WTC11 (cell line): ENCODE results near the gene CPNE4. TPM values are rescaled to one million over a fixed set of nuclear protein-coding genes. Genes with fewer than 3 reads are reported as not detected.

ENCODE experiments used
- ATAC-seq: fragments of 200-7000 bp; cut with Tn5 transposase; 2 replicates; pipeline ENCODE4 v1.10.0; 2021; ENCODE audit warnings: mild to moderate bottlenecking, moderate library complexity
- CTCF ChIA-PET: fragments of 300-600 bp; sonication (Branson Sonifier 250); formaldehyde crosslinking; loops from one replicate; lab custom pipeline; 2021; ENCODE audit warnings: antibody characterized with exemption; lab: Charles Lee
- POLR2A ChIA-PET: fragments of 350-600 bp; sonication (Branson Sonifier 250); formaldehyde crosslinking; loops from one replicate; lab custom pipeline; 2021; ENCODE audit warnings: antibody characterized with exemption; lab: Charles Lee
- DNase-seq: peaks from one replicate; pipeline ENCODE4 v3.0.0; 2021; ENCODE audit warnings: low spot score
- H3K27ac Mint-ChIP-seq: 2 replicates; pipeline ENCODE4 v1.8.0; 2021; ENCODE audit warnings: mixed read lengths
- H3K27me3 Mint-ChIP-seq: 2 replicates; pipeline ENCODE4 v1.8.0; 2021; ENCODE audit warnings: low read depth, mild to moderate bottlenecking, moderate library complexity, mixed read lengths
- H3K36me3 Mint-ChIP-seq: 2 replicates; pipeline ENCODE4 v1.8.0; 2021; ENCODE audit warnings: mixed read lengths
- H3K4me1 Mint-ChIP-seq: 2 replicates; pipeline ENCODE4 v1.8.0; 2022; ENCODE audit warnings: mixed read lengths
- H3K4me3 Mint-ChIP-seq: 2 replicates; pipeline ENCODE4 v1.8.0; 2021; ENCODE audit warnings: mild to moderate bottlenecking, moderate library complexity, mixed read lengths
- H3K9me3 Mint-ChIP-seq: 2 replicates; pipeline ENCODE4 v1.8.0; 2021; ENCODE audit warnings: mixed read lengths
- AFF4 ChIP-seq: sonication (generic); formaldehyde crosslinking; IDR thresholded peaks from 2 replicates; pipeline ENCODE4 v1.8.1; 2023; ENCODE audit warnings: mild to moderate bottlenecking, missing genetic modification reagents, borderline replicate concordance
- ATF2 ChIP-seq: sonication (generic); formaldehyde crosslinking; IDR thresholded peaks from 2 replicates; pipeline ENCODE4 v1.8.1; 2022; ENCODE audit warnings: low read depth, missing genetic modification reagents, borderline replicate concordance
- CREM ChIP-seq: sonication (generic); formaldehyde crosslinking; IDR thresholded peaks from 2 replicates; pipeline ENCODE4 v1.8.1; 2022; ENCODE audit warnings: mild to moderate bottlenecking, missing genetic modification reagents, moderate library complexity
- CTCF ChIP-seq: fragments of 200-600 bp; IDR thresholded peaks from 2 replicates; pipeline ENCODE4 v1.8.0; 2022; ENCODE audit warnings: antibody characterized with exemption
- FOXP1 ChIP-seq: sonication (generic); formaldehyde crosslinking; IDR thresholded peaks from 2 replicates; pipeline ENCODE4 v1.8.0; 2022; ENCODE audit warnings: missing genetic modification reagents, mild to moderate bottlenecking, moderate library complexity, borderline replicate concordance
- IRF2 ChIP-seq: sonication (generic); formaldehyde crosslinking; IDR thresholded peaks from 2 replicates; pipeline ENCODE4 v1.8.0; 2022; ENCODE audit warnings: low read depth, missing genetic modification reagents, borderline replicate concordance
- MLX ChIP-seq: sonication (generic); formaldehyde crosslinking; IDR thresholded peaks from 2 replicates; pipeline ENCODE4 v1.8.1; 2023; ENCODE audit warnings: mild to moderate bottlenecking, missing genetic modification reagents, moderate library complexity
- NR2C2 ChIP-seq: sonication (generic); formaldehyde crosslinking; IDR thresholded peaks from 2 replicates; pipeline ENCODE4 v1.8.0; 2022; ENCODE audit warnings: mild to moderate bottlenecking, missing genetic modification reagents
- PRDM15 ChIP-seq: sonication (generic); formaldehyde crosslinking; IDR thresholded peaks from 2 replicates; pipeline ENCODE4 v1.8.0; 2022; ENCODE audit warnings: missing genetic modification reagents
- PRRX2 ChIP-seq: fragments of 250-450 bp; sonication (Bioruptor Pico); IDR thresholded peaks from 2 replicates; pipeline ENCODE4 v1.8.0; 2021; ENCODE audit warnings: mild to moderate bottlenecking
- RELA ChIP-seq: sonication (generic); formaldehyde crosslinking; IDR thresholded peaks from 2 replicates; pipeline ENCODE4 v1.8.1; 2022; ENCODE audit warnings: missing genetic modification reagents, mild to moderate bottlenecking, borderline replicate concordance
- RORB ChIP-seq: fragments of 250-450 bp; sonication (Bioruptor Pico); IDR thresholded peaks from 2 replicates; pipeline ENCODE4 v1.9.0; 2021; ENCODE audit warnings: mild to moderate bottlenecking
- SMAD4 ChIP-seq: sonication (generic); formaldehyde crosslinking; IDR thresholded peaks from 2 replicates; pipeline ENCODE4 v1.8.0; 2022; ENCODE audit warnings: mild to moderate bottlenecking, missing genetic modification reagents
- TCF7 ChIP-seq: sonication (generic); formaldehyde crosslinking; IDR thresholded peaks from 2 replicates; pipeline ENCODE4 v1.8.0; 2022; ENCODE audit warnings: mild to moderate bottlenecking, low read depth, missing genetic modification reagents, moderate library complexity
- TEAD1 ChIP-seq: sonication (generic); formaldehyde crosslinking; IDR thresholded peaks from 2 replicates; pipeline ENCODE4 v1.8.0; 2022; ENCODE audit warnings: mild to moderate bottlenecking, missing genetic modification reagents
- ZNF219 ChIP-seq: sonication (generic); formaldehyde crosslinking; IDR thresholded peaks from 2 replicates; pipeline ENCODE4 v1.8.0; 2023; ENCODE audit warnings: missing genetic modification reagents, mild to moderate bottlenecking, borderline replicate concordance
- ZNF416 ChIP-seq: fragments of 250-450 bp; sonication (Bioruptor Pico); IDR thresholded peaks from 2 replicates; pipeline ENCODE4 v1.9.0; 2021; ENCODE audit warnings: mild to moderate bottlenecking, inconsistent platforms
- ZNF423 ChIP-seq: fragments of 250-450 bp; sonication (Bioruptor Pico); IDR thresholded peaks from 2 replicates; pipeline ENCODE4 v2.1.2; 2022; ENCODE audit warnings: mild to moderate bottlenecking, moderate library complexity
- ZNF532 ChIP-seq: fragments of 250-450 bp; sonication (Bioruptor Pico); IDR thresholded peaks from 2 replicates; pipeline ENCODE4 v1.9.0; 2021; ENCODE audit warnings: mild to moderate bottlenecking, borderline replicate concordance
- ZNF671 ChIP-seq: fragments of 250-450 bp; sonication (Bioruptor Pico); IDR thresholded peaks from 2 replicates; pipeline ENCODE4 v1.8.0; 2021; ENCODE audit warnings: mild to moderate bottlenecking
- total RNA-seq: library from RNA; stranded (reverse); gene quantifications from 3 replicates; pipeline ENCODE4 v1.2.3, GENCODE V29; 2021

The CPNE4 gene
- total RNA-seq, 1 experiment from 2014 or later = 2.4 TPM

GRCh38 chr3:131503320-131503635 lies 531.5 kb downstream of the CPNE4 start (continued):
- TF ChIP-seq AFF4 = no peak
- no peak for TF ChIP-seq IRF2 (CRISPR knock-in tag)
- TF ChIP-seq ZNF423 (CRISPR knock-in tag) = no peak
- no peak for TF ChIP-seq TEAD1 (CRISPR knock-in tag)

- peak; percentile 84 for DNase-seq
- Mint-ChIP-seq H3K4me1 (peaks cover 10% of the 10 kb centered on the region), H3K9me3 (no peaks in the 10 kb centered on the region), H3K27ac (peak within 1 kb of the TSS; percentile 96), H3K36me3 (peaks cover 28% of the 10 kb centered on the region), H3K27me3 (peaks cover 30% of the 10 kb centered on the region), H3K4me3 (peak within 1 kb of the TSS; percentile 99)
- POLR2A ChIA-PET = no interaction called here
- ATAC-seq = peak; percentile 94
- CTCF ChIA-PET = no interaction called here
- peak; percentile 77; the same call in 1 of the 2 replicates for TF ChIP-seq TCF7 (CRISPR knock-in tag)
- no peak for TF ChIP-seq MLX
- TF ChIP-seq ZNF532 (CRISPR knock-in tag) = no peak
- TF ChIP-seq FOXP1 (CRISPR knock-in tag) = peak; percentile 94
- TF ChIP-seq NR2C2 (CRISPR knock-in tag) = no peak
- peak; percentile 53 for TF ChIP-seq PRDM15
- 0 out of 2 replicates have a peak, but pooled peaks have one; percentile 30 for TF ChIP-seq SMAD4
- TF ChIP-seq IRF2 (CRISPR knock-in tag) = peak; percentile 67; the same call in 1 of the 2 replicates
- TF ChIP-seq PRRX2 (CRISPR knock-in tag) = peak; percentile 73
- TF ChIP-seq ZNF219 = no peak
- TF ChIP-seq ZNF416 = no peak
- TF ChIP-seq RORB (CRISPR knock-in tag) = no peak
- no peak for TF ChIP-seq ZNF671 (CRISPR knock-in tag)
- no peak for TF ChIP-seq ATF2 (CRISPR knock-in tag)
- peak; percentile 86 for TF ChIP-seq CREM (CRISPR knock-in tag)
- TF ChIP-seq CTCF = no peak
- 0 out of 2 replicates have a peak, but pooled peaks have one; percentile 64 for TF ChIP-seq RELA (CRISPR knock-in tag)
Measured at GRCh38 chr3:131502530-131503319, 532.1 kb downstream of the CPNE4 start, which contains the start of gene MRPL3. TSS of gene MRPL3 (minus strand) at chr3:131502971. CDS start at chr3:131502821, 150 bp downstream.
